ENCODE data around the gene GIMAP1.

GIMAP1 gene

GRCh38 chr7:150723467-150723866, 7.1 kb downstream of the GIMAP1 start:
- no peak for DNase-seq

GRCh38 chr7:150727381-150727780, 11.0 kb downstream of the GIMAP1 start:
- no peak for DNase-seq

- DNase-seq: no peak
Measured at GRCh38 chr7:150728011-150728410, 11.6 kb downstream of the GIMAP1 start.

GRCh38 chr7:150728609-150729008, 12.2 kb downstream of the GIMAP1 start:
- DNase-seq: no peak

- no peak for DNase-seq
Measured at GRCh38 chr7:150731916-150732315, 15.5 kb downstream of the GIMAP1 start.

DNA sequence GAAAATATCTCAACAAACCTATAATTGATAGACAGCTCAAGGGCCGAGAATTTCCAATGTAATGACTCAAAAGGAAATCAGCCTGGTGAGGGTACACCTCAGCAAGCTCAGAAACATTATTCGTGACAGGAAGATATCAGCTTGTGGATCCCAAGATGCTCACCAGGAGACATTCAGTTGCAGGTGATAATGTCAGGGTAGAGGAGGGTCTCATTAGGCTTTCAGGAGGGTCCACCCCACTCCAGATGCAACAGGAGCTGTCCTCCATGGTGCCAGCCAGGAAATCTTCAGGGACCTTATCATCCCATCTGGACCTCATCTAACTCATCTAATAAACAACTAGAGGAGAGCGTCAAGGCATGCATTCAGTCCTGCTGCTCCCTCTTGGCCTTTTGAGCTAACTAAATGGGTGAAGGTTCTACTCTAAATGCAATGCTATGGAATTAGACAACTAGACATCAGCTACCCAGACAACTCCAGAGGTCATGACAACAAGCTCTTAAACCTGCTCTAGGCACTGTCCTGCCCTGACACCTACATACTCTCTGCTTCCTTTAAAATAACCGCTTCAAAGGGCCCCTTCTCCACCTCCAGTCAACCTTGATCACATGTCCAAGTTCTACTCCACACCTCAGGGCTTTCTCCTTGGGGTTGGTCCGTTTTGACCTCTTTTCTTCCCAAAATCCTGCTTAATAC, 16.5 kb downstream of the GIMAP1 start:
- DNase-seq: no peak

GRCh38 chr7:150733482-150734095, 17.2 kb downstream of the GIMAP1 start:
- DNase-seq: no peak

- no peak for DNase-seq
Measured at GRCh38 chr7:150734254-150734653, 17.8 kb downstream of the GIMAP1 start.

DNA sequence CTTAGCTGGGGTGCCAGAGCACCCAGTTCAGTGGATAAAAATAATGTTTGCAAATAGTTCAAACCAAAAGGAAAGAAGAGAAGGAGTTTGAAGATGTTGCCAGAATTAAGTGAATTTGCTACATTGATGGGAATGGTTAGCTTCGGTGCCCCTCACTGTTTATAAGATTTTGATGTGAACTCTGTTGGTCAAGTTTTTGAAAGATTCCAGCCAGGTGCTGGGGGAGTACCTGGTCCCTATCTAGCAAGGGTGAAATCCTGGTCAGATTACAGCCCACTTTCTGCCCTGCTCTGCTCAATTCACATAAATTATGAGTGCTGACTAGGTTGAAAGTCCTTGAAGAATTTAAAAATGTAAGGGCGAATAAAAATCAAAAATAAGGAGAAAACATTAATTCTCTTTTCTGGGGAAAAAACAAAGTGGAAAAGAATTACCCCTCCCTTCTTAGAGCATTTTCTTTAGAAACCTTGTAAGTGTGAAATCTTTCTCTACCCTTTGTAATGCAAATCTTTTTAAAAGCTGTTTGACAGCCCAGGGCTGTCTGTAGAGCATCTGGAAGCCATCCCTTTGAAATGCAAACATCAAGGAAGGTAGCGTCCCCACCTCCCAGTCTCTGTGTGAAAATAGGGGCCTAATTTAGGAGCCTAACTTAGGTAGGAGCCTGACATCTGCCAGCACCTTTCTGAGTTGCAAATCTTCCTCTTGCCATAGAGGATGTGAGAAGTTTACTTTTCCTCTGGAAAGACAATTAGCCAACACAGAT, 19.4 kb downstream of the GIMAP1 start:
- no peak for DNase-seq

- DNase-seq: no peak
Measured at GRCh38 chr7:150736864-150737263, 20.5 kb downstream of the GIMAP1 start.

DNA sequence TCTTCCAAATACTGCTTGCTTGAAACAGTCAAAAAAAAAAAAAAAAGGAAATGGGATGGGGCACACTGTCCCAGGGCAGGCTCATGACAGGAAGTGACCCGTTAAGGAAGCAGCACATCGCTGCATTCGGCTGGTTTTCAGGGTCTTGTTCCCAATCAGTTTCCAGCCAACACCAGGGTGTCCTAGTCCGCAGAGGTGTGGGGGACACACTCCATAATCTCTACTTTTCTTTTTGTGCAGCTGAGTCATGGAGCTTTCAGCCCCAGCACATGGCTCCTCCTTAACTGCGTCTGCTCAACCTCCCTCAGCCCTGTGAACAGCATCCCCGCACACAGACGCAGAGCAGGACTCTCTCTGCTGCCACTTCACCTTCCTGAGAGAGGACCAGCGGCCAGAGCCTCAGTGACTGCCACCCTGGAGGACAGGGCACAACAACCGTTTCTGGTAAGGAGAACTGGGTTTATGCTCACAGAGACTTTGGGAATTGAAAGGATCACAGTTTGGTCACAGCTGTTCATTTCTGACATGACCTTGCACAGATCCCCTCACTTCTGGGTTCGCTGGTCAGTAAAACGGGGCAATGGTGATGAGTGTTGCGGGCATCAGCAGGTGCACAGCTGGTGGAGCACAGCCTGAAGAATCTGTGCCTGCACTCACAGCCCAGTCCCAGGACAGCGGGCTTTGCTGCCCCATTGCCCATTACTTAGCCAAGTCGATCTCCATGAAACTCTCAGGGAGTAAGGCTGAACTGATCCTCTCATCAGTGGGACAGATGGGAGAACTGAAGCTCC, 21.0 kb downstream of the GIMAP1 start, which contains the start of gene GIMAP5:
TSS of gene GIMAP5 (plus strand) at position 154 of the 791 bp plus-strand sequence. CDS start 3,467 bp downstream, outside the sequence.
- DNase-seq: no peak

DNA sequence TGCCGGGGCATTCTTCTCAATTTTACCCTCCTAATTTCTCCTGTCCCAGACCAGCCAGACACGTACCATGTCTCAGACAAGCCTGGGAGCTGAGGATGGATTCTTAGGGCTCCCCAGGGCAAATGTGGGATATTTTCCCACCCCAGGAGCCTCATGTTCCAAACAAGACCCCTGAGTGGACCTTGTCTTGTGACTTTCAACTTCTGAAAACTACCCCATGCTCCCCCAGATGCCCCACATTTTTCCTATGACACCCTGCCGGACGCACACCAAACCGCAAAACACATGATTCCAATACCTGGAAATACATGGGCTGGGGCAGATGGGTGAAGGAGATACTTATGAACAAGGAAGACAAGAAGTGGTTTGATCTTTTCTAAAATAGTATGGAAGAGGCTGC, 21.7 kb downstream of the GIMAP1 start:
- no peak for DNase-seq

DNA sequence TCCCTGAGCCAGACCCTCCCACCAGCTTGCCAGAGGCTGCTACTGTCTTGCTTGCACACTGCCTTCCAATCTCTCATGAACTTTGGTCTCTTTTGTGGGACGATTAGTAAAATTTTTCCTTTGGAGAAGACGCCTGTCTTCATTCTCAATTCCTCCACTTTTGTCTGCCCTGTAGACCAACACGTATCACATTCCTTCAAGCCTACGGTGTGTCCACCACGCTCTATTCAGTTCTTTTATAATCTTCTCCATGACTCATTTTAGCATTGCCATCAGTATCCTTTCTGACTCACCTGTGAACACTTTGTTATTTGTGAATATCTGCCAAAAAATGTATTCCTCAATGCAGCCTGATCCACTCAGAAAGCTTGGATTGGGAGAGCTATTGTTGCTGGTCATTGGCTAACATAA, 22.2 kb downstream of the GIMAP1 start:
- DNase-seq: no peak

- DNase-seq: no peak
Measured at GRCh38 chr7:150739033-150739432, 22.6 kb downstream of the GIMAP1 start.

DNA sequence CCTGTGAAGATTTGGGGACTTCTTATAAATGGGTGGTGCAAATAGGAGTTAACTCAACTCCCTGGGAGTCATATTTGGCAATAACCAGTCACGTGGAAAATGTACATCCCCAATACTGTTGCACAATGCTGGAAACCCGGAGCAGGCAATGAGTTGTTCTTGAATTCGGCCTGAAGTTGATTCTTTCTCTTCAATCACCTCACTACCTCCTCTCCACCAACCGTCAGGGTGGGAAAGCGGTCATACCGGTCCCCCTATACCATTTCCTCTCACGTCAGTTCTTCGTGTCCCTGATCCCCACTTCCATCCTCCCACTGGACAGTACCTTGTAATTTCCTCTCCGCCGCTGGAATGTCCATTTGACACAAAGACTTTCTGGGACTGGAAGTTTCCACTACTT, 23.6 kb downstream of the GIMAP1 start:
- no peak for DNase-seq

DNA sequence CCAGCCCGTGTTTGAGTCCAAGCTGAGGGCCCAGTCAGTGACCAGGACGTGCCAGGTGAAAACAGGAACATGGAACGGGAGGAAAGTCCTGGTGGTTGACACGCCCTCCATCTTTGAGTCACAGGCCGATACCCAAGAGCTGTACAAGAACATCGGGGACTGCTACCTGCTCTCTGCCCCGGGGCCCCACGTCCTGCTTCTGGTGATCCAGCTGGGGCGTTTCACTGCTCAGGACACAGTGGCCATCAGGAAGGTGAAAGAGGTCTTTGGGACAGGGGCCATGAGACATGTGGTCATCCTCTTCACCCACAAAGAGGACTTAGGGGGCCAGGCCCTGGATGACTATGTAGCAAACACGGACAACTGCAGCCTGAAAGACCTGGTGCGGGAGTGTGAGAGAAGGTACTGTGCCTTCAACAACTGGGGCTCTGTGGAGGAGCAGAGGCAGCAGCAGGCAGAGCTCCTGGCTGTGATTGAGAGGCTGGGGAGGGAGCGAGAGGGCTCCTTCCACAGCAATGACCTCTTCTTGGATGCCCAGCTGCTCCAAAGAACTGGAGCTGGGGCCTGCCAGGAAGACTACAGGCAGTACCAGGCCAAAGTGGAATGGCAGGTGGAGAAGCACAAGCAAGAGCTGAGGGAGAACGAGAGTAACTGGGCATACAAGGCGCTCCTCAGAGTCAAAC, 26.0 kb downstream of the GIMAP1 start:
- DNase-seq: no peak

DNA sequence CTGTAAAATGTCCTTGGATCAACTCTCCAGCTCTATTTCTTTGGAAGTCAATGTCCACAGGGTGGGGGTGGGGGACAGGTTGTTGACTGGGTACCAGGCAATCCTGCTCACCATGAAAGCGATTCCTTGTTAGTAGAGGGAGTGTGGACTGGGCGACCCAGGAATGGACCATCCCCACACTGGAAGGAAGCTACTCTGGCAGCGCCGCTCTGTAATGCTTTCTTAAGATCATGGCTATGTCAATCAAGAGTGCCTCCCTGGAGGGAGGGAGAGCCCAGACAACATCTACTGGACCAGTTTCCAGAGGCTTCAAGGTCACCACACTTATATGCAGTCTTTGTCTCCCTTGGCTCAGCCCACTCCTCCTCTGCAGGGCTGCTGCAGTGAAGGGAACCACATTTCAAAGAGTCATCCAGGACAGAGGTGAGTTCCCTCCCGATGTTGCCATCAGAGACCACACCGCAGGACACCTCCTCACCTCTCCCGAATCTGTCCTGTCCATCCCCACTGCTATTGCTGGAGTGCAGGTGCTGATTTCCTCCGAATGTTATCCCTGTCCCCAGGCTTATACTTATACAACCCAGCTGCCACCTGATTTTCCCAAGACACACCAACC, 27.7 kb downstream of the GIMAP1 start:
- DNase-seq: no peak

- DNase-seq: no peak
Measured at GRCh38 chr7:150745086-150745485, 28.7 kb downstream of the GIMAP1 start.

DNA sequence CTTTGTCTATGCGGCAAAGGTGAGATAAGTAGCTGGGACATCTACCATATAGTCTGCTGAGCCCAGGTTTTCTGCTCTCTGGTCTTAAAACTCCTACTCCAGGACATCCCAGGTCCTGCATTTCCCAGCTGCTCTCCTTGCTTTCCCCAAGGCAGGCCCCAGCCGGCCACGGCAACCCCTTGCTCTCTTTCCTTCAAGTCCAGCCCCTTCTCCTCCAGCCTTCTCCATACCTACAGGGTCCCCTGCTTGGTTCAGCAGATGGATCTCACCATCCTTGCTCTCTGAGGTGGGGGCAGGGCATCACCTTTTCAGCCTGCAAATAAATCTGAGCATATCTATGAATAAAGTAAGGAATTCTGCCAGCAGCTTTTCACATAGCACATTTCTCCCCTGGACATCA, 29.5 kb downstream of the GIMAP1 start:
- no peak for DNase-seq

DNA sequence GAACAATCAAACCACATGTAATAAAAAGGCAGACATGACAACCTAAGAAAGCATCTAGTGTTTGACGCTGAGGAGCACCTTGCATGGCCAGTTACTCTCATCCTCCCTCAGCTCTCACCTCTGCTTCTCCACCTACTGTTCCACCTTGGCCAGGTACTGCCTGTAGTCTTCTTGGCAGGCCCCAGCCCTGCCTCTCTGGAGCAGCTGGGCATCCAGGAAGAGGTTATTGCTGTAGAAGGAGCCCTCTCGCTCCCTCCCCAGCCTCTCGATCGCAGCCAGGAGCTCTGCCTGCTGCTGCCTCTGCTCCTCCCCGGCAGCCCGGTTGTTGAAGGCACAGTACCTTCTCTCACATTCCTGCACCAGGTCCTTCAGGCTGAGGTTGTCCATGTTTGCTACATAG, 30.5 kb downstream of the GIMAP1 start:
- no peak for DNase-seq

DNA sequence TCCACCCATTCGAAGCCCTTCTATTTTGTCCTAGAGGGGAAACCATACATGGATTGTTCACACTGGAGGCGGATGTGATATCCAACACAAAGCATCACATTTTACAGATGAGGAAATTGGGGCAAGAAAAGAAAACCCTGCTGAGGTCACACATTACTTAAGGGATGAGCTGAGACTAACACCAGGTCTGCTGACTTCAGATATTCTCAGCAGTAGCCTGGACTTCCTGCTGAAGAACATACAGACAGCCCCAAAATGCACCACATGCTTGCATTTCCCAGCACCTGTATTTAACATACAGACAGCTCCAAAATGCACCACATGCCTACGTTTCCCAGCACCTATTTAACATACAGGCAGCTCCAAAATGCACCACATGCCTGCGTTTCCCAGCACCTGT, 32.0 kb downstream of the GIMAP1 start:
- DNase-seq: no peak

DNA sequence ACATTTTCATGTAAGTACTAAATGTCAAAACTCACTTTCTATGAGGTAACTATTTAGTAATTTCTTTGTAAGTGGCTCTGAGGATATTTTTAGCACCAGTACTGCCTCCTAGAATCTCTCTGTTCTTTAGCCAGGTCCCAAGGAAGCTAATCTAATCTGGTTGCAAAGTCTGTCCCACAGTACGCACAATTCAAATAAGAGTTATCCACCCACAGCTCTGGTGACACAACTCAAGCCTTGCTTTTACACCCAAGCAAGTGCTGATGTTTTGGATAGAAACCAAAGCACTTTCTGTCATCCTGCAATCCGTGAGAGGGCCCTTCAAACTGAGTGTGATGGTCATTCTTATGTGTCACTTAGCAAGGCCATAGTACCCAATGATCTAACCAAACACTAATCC, 35.3 kb downstream of the GIMAP1 start:
- no peak for DNase-seq

Measured in SIG-M5 (cell line).